HEK293T (cell line): ENCODE measurements around the gene HEXIM1.

Source experiments
- CTCF ChIA-PET: fragments of 350-600 bp; formaldehyde crosslinking; extraction: SDS; loops from one replicate; lab custom pipeline; 2021; ENCODE audit warnings: antibody characterized with exemption, inconsistent platforms; lab: Yijun Ruan, JAX
- POLR2A ChIA-PET: fragments of 350-600 bp; formaldehyde crosslinking; extraction: SDS; loops from one replicate; lab custom pipeline; 2020; ENCODE audit warnings: antibody characterized with exemption, inconsistent platforms; lab: Yijun Ruan, JAX
- DNase-seq: peaks from one replicate; pipeline ENCODE4 v3.0.0; 2012; ENCODE audit warnings: mixed read lengths; ENCODE audit errors: extremely low spot score
- ARNT ChIP-seq: fragments of 450-650 bp; IDR thresholded peaks from 2 replicates; pipeline ENCODE4 v1.6.1; 2017; ENCODE audit warnings: mild to moderate bottlenecking
- BHLHE40 ChIP-seq: fragments of 450-650 bp; IDR thresholded peaks from 2 replicates; pipeline ENCODE4 v1.6.1; 2016; ENCODE audit warnings: mild to moderate bottlenecking, moderate library complexity, borderline replicate concordance
- CTBP1 ChIP-seq: fragments of 450-650 bp; IDR thresholded peaks from 2 replicates; pipeline ENCODE4 v1.6.1; 2016; ENCODE audit warnings: borderline replicate concordance
- ELF4 ChIP-seq: fragments of 450-650 bp; IDR thresholded peaks from 2 replicates; pipeline ENCODE4 v1.6.1; 2017; ENCODE audit warnings: antibody characterized with exemption
- FOXA1 ChIP-seq: fragments of 450-650 bp; IDR thresholded peaks from 2 replicates; pipeline ENCODE4 v1.6.1; 2016; ENCODE audit warnings: mild to moderate bottlenecking
- FOXK2 ChIP-seq: fragments of 450-650 bp; IDR thresholded peaks from 2 replicates; pipeline ENCODE4 v1.6.1; 2016; ENCODE audit warnings: mild to moderate bottlenecking
- FOXM1 ChIP-seq: fragments of 450-650 bp; IDR thresholded peaks from 2 replicates; pipeline ENCODE4 v1.6.1; 2017; ENCODE audit warnings: mild to moderate bottlenecking, borderline replicate concordance
- HDGF ChIP-seq: fragments of 450-650 bp; IDR thresholded peaks from 2 replicates; pipeline ENCODE4 v1.6.1; 2017; ENCODE audit warnings: antibody characterized with exemption, borderline replicate concordance
- L3MBTL2 ChIP-seq: fragments of 450-650 bp; conservative IDR thresholded peaks from 2 replicates; pipeline ENCODE4 v1.6.1; 2016; ENCODE audit warnings: mild to moderate bottlenecking
- LEF1 ChIP-seq: fragments of 450-650 bp; IDR thresholded peaks from 2 replicates; pipeline ENCODE4 v1.6.1; 2017; ENCODE audit warnings: mild to moderate bottlenecking, borderline replicate concordance
- NFRKB ChIP-seq: fragments of 450-650 bp; IDR thresholded peaks from 2 replicates; pipeline ENCODE4 v1.6.1; 2016; ENCODE audit warnings: mild to moderate bottlenecking, moderate library complexity
- PKNOX1 ChIP-seq: fragments of 450-650 bp; IDR thresholded peaks from 2 replicates; pipeline ENCODE4 v1.6.1; 2016
- SP1 ChIP-seq: fragments of 450-650 bp; IDR thresholded peaks from 2 replicates; pipeline ENCODE4 v1.6.1; 2017
- SUZ12 ChIP-seq: fragments of 450-650 bp; IDR thresholded peaks from 2 replicates; pipeline ENCODE4 v1.6.1; 2016; ENCODE audit warnings: mild to moderate bottlenecking
- TARDBP ChIP-seq: fragments of 450-650 bp; IDR thresholded peaks from 2 replicates; pipeline ENCODE4 v1.6.1; 2016
- ZNF384 ChIP-seq: fragments of 450-650 bp; IDR thresholded peaks from 2 replicates; pipeline ENCODE4 v1.6.1; 2016

Gene HEXIM1

GRCh38 chr17:45143767-45144198 is 4.5 kb upstream of the HEXIM1 start:
- ChIA-PET POLR2A (interaction anchor here (1.2 to 1.3 kb wide), 2 partner anchors 8 to 18 kb away, joined by 3 to 4 read pairs; partner anchors contain the start of genes ACBD4 and HEXIM2), CTCF (interaction anchor here (0.6 to 0.8 kb wide), 2 partner anchors 8 kb away, joined by 3 read pairs; partner anchors contain the start of gene ACBD4)
- TF ChIP-seq SP1 (no peak), FOXA1 (no peak), L3MBTL2 (no peak), TARDBP (no peak)
- no peak for DNase-seq

DNA sequence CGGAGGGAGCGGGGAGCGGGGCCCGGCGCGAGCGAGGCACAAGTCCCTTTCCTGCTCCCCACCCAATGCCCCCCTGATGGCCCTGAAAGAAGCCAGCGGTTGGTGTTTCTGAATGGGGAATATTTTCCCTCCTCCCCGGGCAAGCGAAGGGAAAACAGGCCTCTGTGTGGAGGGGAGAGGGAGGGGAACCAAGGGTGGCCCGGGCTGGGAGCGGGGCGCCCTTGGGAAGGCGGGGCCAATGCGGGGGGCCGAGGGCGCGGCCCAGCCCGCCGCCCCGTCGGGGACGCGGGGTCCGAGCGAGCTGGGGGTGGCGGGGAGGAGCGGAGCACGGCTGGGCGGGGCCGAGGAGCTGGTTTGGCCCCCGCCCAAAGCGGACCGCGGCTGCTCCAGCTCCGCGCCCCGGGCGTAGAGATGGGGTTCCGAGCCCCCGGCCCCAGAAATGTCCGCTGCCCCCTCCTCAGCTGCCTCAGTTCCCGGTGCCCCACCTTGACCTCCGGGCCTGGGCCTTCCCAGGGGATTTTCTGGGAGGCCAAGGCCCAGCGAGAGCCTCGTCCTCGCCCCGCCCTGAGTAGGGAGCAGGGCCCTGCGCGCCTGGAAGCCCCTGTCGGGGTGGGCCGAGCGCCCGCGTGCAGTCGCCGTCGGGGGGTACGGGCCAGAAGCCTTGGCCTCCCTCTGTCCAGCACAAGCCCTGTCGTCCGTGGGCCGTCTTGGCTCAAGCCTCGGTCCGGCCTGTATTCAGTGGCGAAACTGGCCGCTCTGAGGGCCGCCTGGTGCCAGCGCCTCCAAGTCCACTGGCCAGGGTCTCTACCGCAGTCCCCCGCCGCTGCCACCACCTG is 3.9 kb upstream of the HEXIM1 start:
- CTCF ChIA-PET, result interaction anchor here (2.5 kb wide), 1 partner anchor 9 kb away, joined by 29 read pairs; the partner anchor contains the start of gene ACBD4
- POLR2A ChIA-PET, result interaction anchor here (1.2 to 1.3 kb wide), 2 partner anchors 9 to 17 kb away, joined by 3 to 4 read pairs; partner anchors contain the start of genes ACBD4 and HEXIM2
- TF ChIP-seq TARDBP (no peak), NFRKB (no peak), PKNOX1 (no peak), ARNT (no peak), LEF1 (no peak), ELF4 (no peak), SP1 (no peak), CTBP1 (no peak), FOXM1 (no peak), HDGF (no peak), ZNF384 (no peak), SUZ12 (no peak)
- DNase-seq, result no peak

DNA sequence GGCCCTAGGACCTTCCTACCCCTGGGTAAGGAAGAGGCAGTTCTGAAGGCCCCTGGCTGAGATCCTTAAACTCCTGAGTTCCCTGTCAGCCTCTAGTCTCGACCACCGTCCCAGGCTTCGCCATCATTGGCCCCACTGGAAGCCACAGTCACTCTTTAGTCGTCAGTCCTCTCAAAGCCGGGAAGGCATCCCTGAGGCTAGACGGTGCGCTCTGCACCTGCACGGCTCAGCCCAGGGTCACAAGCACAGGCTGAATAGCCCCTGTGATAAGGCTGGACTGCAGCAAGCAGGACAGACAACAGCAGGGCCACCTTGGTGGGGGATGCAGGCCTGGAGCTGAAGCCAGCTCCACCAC is 3.3 kb upstream of the HEXIM1 start:
- POLR2A ChIA-PET, result interaction anchor here (1.8 to 8.6 kb wide), 2 partner anchors 16 to 53 kb away, joined by 5 to 345 read pairs; partner anchors contain the start of gene HEXIM2
- CTCF ChIA-PET, result interaction anchor here (2.5 kb wide), 1 partner anchor 9 kb away, joined by 29 read pairs; the partner anchor contains the start of gene ACBD4

GRCh38 chr17:45146166-45146565 is 2.1 kb upstream of the HEXIM1 start:
- TF ChIP-seq SUZ12, result no peak
- no peak for TF ChIP-seq PKNOX1
- TF ChIP-seq NFRKB, result no peak
- no peak for TF ChIP-seq TARDBP
- no peak for TF ChIP-seq ELF4
- TF ChIP-seq HDGF, result no peak
- TF ChIP-seq LEF1, result no peak
- TF ChIP-seq FOXK2, result no peak
- TF ChIP-seq SP1, result no peak
- no peak for TF ChIP-seq FOXA1
- TF ChIP-seq FOXM1, result no peak
- TF ChIP-seq ZNF384, result no peak
- TF ChIP-seq CTBP1, result no peak
- TF ChIP-seq L3MBTL2, result no peak
- no peak for TF ChIP-seq BHLHE40
- no peak for TF ChIP-seq ARNT
- ChIA-PET CTCF (interaction anchor here (2.5 kb wide), 1 partner anchor 10 kb away, joined by 29 read pairs; the partner anchor contains the start of gene ACBD4), POLR2A (interaction anchor here (1.0 to 8.6 kb wide), 4 partner anchors 10 to 52 kb away, joined by 3 to 345 read pairs (median 6); partner anchors contain the start of genes ACBD4 and HEXIM2)
- DNase-seq, result no peak

More for the DNA sequence above, 3.3 kb upstream of the HEXIM1 start:
- TF ChIP-seq FOXK2 (no peak), L3MBTL2 (no peak), SP1 (no peak), NFRKB (no peak), ARNT (no peak), FOXA1 (no peak), SUZ12 (no peak), ELF4 (no peak), ZNF384 (no peak), LEF1 (no peak), PKNOX1 (no peak), CTBP1 (no peak), BHLHE40 (no peak), HDGF (no peak)
- no peak for DNase-seq

DNA sequence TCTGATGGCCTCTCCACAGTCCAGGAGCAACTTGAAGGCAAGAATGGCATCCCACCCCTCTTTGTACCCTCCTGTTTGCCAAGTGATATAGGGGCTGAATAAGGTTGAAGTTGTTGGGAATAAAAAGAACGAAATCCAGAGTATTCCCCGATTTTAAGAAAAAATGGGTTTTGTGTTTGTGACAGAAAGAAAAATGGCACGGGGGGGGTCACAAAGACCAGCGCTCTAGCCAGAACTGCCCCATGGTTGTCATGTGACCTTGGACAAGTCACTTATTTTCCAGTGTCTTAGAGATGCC is 1.7 kb upstream of the HEXIM1 start:
- TF ChIP-seq PKNOX1 (no peak), ELF4 (no peak), L3MBTL2 (no peak), NFRKB (no peak), LEF1 (no peak), FOXM1 (no peak), TARDBP (no peak), FOXK2 (no peak), BHLHE40 (no peak), SUZ12 (no peak), ARNT (no peak), HDGF (no peak), CTBP1 (no peak), ZNF384 (no peak), SP1 (no peak), FOXA1 (no peak)
- POLR2A ChIA-PET, result interaction anchor here (1.0 to 8.6 kb wide), 4 partner anchors 11 to 52 kb away, joined by 3 to 345 read pairs (median 6); partner anchors contain the start of genes ACBD4 and HEXIM2
- CTCF ChIA-PET, result interaction anchor here (2.5 kb wide), 1 partner anchor 11 kb away, joined by 29 read pairs; the partner anchor contains the start of gene ACBD4
- DNase-seq, result no peak
